ENCODE results near the gene CACNA2D4.

Gene CACNA2D4

DNA sequence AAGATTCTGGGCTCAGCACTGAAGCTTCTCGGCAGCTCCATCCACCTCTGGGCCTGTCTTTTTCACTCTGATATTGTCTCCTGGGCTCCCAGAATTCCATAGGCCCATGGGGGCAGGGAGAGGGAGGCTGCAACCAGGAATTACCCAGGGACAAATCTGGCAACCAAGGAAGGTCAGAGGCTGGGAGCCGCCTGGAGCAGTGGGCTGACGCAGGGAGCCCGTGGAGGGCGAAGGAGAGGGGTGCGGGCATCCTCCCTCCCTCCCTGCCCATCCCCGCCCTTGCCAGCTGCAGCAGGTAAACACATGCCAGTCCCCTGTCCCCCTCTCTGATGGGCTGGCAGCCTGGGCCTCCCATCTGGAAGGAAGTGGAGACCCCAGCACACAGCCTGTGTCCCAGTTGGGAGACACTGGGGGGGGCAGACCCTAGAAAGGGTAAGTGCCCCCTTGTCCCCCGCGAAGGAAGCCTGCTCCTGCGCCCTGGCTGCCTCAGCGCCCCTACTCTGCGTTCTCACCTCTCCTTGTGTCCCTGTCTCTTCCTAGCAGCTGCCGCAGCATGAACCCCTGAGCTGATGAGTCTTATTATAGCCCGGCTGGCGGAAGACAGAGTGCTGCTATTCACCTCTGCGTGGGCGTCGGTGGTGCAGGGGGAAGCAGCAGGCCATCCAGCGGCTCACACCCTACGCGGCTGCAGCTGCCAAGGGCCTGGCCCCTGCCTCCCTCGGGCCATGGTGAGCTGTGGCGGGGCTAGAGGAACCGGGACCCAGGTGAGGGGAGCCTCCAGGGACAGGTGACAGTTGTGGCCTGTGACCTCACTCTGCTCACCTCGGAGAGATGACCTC lies 91.4 kb downstream of the CACNA2D4 start:
- no peak overlapping the region for H3K4me3 ChIP-seq (ENCODE audit: insufficient read depth, low read depth, low read length, poor library complexity, severe bottlenecking)
- no peaks in the 10 kb centered on the region for H3K9me3 ChIP-seq (ENCODE audit: control insufficient read depth, low read length)
- DNase-seq, result no peak
- H3K27ac ChIP-seq (ENCODE audit: insufficient read depth, low read length, poor library complexity, severe bottlenecking), result no peak overlapping the region
- no peaks in the 10 kb centered on the region for H3K36me3 ChIP-seq (ENCODE audit: control insufficient read depth, insufficient read depth, low read length)
- H3K4me1 ChIP-seq (ENCODE audit: control insufficient read depth, insufficient read depth, low read length, poor library complexity, severe bottlenecking), result no peaks in the 10 kb centered on the region
- H3K27me3 ChIP-seq (replicated peaks; ENCODE audit: control insufficient read depth, insufficient read depth, low read length, poor library complexity, severe bottlenecking), result peaks cover 12% of the 10 kb centered on the region

DNA sequence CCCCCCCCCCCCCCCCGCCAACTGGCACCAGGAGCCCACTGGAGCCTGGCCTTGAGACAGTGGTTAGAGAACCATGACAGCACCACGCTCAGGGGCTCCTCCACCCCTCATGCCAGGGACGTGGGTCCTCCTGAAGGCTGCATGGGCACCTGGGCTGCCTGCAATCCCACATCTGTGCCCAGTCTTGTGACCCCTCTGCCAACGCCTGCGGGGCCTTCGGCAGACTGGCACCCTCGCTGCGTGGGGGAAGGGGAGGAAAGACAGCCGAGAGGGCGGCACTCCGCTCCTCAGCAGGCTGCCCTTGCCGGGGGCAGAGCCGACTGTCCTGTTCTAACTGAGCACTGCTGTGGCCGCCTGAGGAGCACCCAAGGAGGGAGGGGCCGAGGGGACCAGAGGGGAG lies 92.1 kb downstream of the CACNA2D4 start:
- no peaks in the 10 kb centered on the region for H3K36me3 ChIP-seq (ENCODE audit: control insufficient read depth, insufficient read depth, low read length)
- DNase-seq, result no peak
- no peak overlapping the region for H3K27ac ChIP-seq (ENCODE audit: insufficient read depth, low read length, poor library complexity, severe bottlenecking)
- no peaks in the 10 kb centered on the region for H3K9me3 ChIP-seq (ENCODE audit: control insufficient read depth, low read length)
- no peaks in the 10 kb centered on the region for H3K4me1 ChIP-seq (ENCODE audit: control insufficient read depth, insufficient read depth, low read length, poor library complexity, severe bottlenecking)
- H3K4me3 ChIP-seq (ENCODE audit: insufficient read depth, low read depth, low read length, poor library complexity, severe bottlenecking), result no peak overlapping the region
- H3K27me3 ChIP-seq (replicated peaks; ENCODE audit: control insufficient read depth, insufficient read depth, low read length, poor library complexity, severe bottlenecking), result peaks cover 19% of the 10 kb centered on the region

DNA sequence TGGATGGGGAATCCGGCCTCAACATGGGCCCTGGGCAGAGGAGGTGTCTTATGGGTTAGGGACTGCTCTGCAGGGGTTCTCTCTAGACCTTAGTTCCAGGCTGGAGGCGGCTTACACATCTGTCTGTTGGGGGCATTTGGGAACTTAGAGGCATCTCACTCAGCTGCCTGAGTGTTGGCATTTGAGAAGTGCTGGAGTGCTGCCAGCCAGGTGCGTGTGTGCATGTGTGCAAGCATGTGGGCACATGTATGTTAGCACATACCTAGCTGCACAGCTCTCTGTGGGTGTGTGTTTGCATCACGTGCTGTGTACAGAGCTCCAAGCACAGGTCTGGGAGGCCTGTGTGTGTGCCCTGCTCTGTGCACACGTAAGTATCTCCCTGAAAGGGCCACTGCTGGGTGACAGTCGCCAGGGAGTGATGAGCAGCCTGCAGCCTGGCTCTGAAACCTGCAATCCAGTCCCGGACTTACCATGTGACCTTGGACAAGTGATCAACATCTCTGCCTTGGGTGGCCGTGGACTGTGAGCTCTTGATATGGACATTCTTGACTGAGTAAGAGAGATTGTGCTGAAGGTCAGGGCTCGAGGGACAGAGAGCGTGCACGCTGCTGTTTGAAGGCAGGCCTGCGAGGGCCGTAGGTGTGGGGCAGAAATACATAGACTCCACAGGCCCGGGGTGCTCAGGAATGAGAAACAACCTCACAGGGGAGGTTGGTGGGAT lies 92.9 kb downstream of the CACNA2D4 start:
- Histone ChIP-seq H3K36me3 (ENCODE audit: control insufficient read depth, insufficient read depth, low read length) (no peaks in the 10 kb centered on the region), H3K4me1 (ENCODE audit: control insufficient read depth, insufficient read depth, low read length, poor library complexity, severe bottlenecking) (no peaks in the 10 kb centered on the region), H3K4me3 (ENCODE audit: insufficient read depth, low read depth, low read length, poor library complexity, severe bottlenecking) (no peak overlapping the region), H3K27me3 (replicated peaks; ENCODE audit: control insufficient read depth, insufficient read depth, low read length, poor library complexity, severe bottlenecking) (peaks cover 12% of the 10 kb centered on the region), H3K9me3 (ENCODE audit: control insufficient read depth, low read length) (no peaks in the 10 kb centered on the region), H3K27ac (ENCODE audit: insufficient read depth, low read length, poor library complexity, severe bottlenecking) (no peak overlapping the region)
- no peak for DNase-seq

DNA sequence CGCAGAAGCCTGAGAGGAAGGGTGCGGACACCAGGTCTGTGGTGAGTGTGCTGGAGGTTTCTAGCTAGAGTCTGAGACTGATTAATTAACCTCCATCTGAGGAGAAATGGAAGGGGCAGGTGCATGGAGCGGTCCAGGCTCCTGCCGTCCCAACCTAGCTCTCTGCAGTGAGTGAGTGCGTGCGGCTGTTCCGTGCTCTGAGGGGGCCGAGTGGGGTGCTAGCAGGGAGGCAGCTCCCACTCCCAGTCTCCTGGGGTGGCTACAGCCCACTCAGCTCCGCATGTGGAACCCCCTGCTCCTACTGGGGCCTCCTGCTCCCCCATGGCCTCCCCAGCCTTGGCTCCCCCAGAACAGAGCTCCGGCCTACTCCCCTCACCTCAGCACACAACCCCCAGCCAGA lies 95.2 kb downstream of the CACNA2D4 start:
- Histone ChIP-seq H3K4me3 (ENCODE audit: insufficient read depth, low read depth, low read length, poor library complexity, severe bottlenecking) (no peak overlapping the region), H3K27me3 (replicated peaks; ENCODE audit: control insufficient read depth, insufficient read depth, low read length, poor library complexity, severe bottlenecking) (peaks cover 8% of the 10 kb centered on the region), H3K4me1 (ENCODE audit: control insufficient read depth, insufficient read depth, low read length, poor library complexity, severe bottlenecking) (no peaks in the 10 kb centered on the region), H3K9me3 (ENCODE audit: control insufficient read depth, low read length) (no peaks in the 10 kb centered on the region), H3K27ac (ENCODE audit: insufficient read depth, low read length, poor library complexity, severe bottlenecking) (no peak overlapping the region), H3K36me3 (ENCODE audit: control insufficient read depth, insufficient read depth, low read length) (no peaks in the 10 kb centered on the region)
- no peak for DNase-seq

GRCh38 chr12:1822699-1823098 lies 95.8 kb downstream of the CACNA2D4 start:
- no peak for DNase-seq
- H3K9me3 ChIP-seq (ENCODE audit: control insufficient read depth, low read length), result no peaks in the 10 kb centered on the region
- H3K4me1 ChIP-seq (ENCODE audit: control insufficient read depth, insufficient read depth, low read length, poor library complexity, severe bottlenecking), result no peaks in the 10 kb centered on the region
- H3K27ac ChIP-seq (ENCODE audit: insufficient read depth, low read length, poor library complexity, severe bottlenecking), result no peak overlapping the region
- H3K4me3 ChIP-seq (ENCODE audit: insufficient read depth, low read depth, low read length, poor library complexity, severe bottlenecking), result no peak overlapping the region
- peaks cover 8% of the 10 kb centered on the region for H3K27me3 ChIP-seq (replicated peaks; ENCODE audit: control insufficient read depth, insufficient read depth, low read length, poor library complexity, severe bottlenecking)
- no peaks in the 10 kb centered on the region for H3K36me3 ChIP-seq (ENCODE audit: control insufficient read depth, insufficient read depth, low read length)

DNA sequence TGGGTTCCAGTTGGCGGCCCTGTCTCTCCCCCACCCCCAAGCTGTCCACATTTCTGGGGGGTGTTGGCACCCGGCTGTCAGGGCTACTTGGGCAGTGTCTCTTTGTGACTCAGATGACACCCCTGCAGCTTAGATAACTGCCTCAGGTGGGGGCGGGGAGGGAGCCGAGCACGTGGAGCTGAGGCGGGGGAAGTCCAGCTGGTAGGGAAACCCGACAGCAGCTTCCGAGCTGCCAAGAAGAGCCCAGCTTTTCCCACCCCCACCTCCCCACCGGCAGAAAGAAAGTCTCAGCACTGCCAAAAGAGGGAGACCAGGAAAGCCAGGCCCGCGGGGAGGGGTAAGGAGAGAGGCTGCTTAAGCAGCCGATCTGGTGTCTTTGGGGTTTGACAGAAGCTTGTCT lies 96.6 kb downstream of the CACNA2D4 start:
- no peaks in the 10 kb centered on the region for H3K36me3 ChIP-seq (ENCODE audit: control insufficient read depth, insufficient read depth, low read length)
- H3K9me3 ChIP-seq (ENCODE audit: control insufficient read depth, low read length), result no peaks in the 10 kb centered on the region
- H3K4me1 ChIP-seq (ENCODE audit: control insufficient read depth, insufficient read depth, low read length, poor library complexity, severe bottlenecking), result no peaks in the 10 kb centered on the region
- DNase-seq, result no peak
- no peak overlapping the region for H3K27ac ChIP-seq (ENCODE audit: insufficient read depth, low read length, poor library complexity, severe bottlenecking)
- peaks cover 8% of the 10 kb centered on the region for H3K27me3 ChIP-seq (replicated peaks; ENCODE audit: control insufficient read depth, insufficient read depth, low read length, poor library complexity, severe bottlenecking)
- no peak overlapping the region for H3K4me3 ChIP-seq (ENCODE audit: insufficient read depth, low read depth, low read length, poor library complexity, severe bottlenecking)

GRCh38 chr12:1820896-1821291 lies 97.6 kb downstream of the CACNA2D4 start:
- Histone ChIP-seq H3K27me3 (replicated peaks; ENCODE audit: control insufficient read depth, insufficient read depth, low read length, poor library complexity, severe bottlenecking) (peaks cover 8% of the 10 kb centered on the region), H3K9me3 (ENCODE audit: control insufficient read depth, low read length) (no peaks in the 10 kb centered on the region), H3K4me1 (ENCODE audit: control insufficient read depth, insufficient read depth, low read length, poor library complexity, severe bottlenecking) (no peaks in the 10 kb centered on the region), H3K27ac (ENCODE audit: insufficient read depth, low read length, poor library complexity, severe bottlenecking) (no peak overlapping the region), H3K4me3 (ENCODE audit: insufficient read depth, low read depth, low read length, poor library complexity, severe bottlenecking) (no peak overlapping the region), H3K36me3 (ENCODE audit: control insufficient read depth, insufficient read depth, low read length) (no peaks in the 10 kb centered on the region)
- DNase-seq, result no peak

DNA sequence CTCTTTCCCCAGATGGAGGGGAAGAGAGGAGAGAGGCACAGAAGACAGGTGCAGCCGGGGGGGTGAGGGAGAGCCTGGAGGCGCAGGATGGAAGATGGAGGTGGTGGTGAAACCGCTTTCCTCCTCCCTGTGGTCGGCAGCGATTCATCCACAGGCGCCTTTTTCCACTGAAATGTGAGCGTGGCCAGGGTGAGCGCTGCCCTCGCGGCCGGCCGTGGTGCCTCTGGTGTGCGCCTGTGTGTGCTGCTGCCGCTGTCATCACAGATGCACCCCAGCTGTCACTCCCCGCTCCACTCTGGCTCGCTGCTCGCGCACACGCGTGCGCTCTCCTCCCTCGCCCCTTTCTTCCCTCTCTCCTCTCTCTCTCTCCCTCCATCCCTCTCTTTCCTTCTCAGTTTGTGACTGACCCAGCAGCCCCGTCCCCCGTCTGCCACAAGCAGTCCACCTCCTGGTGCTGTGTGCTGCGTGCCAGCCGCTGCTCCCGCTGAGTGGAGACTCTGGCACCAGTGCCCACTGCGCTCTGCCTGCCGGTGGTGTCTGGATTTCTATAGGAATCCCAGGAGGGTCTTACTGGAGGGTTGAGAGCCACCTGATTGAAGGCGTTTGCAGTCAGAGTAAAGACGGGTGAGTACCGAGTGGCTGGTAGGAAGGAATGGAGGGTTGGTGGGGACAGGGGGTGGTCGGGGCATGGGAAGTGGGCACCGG lies 98.1 kb downstream of the CACNA2D4 start, which contains the start of gene LRTM2:
LRTM2 (plus strand) TSS at position 375 of the 705 bp plus-strand sequence. CDS start 7,584 bp downstream, outside the sequence.
- H3K27ac ChIP-seq (ENCODE audit: insufficient read depth, low read length, poor library complexity, severe bottlenecking), result no peak within 1 kb of the TSS
- peaks cover 8% of the 10 kb centered on the region for H3K27me3 ChIP-seq (replicated peaks; ENCODE audit: control insufficient read depth, insufficient read depth, low read length, poor library complexity, severe bottlenecking)
- H3K4me3 ChIP-seq (ENCODE audit: insufficient read depth, low read depth, low read length, poor library complexity, severe bottlenecking), result no peak within 1 kb of the TSS
- H3K4me1 ChIP-seq (ENCODE audit: control insufficient read depth, insufficient read depth, low read length, poor library complexity, severe bottlenecking), result no peaks in the 10 kb centered on the region
- H3K36me3 ChIP-seq (ENCODE audit: control insufficient read depth, insufficient read depth, low read length), result no peaks in the 10 kb centered on the region
- no peak for DNase-seq
- H3K9me3 ChIP-seq (ENCODE audit: control insufficient read depth, low read length), result no peaks in the 10 kb centered on the region

GRCh38 chr12:1819571-1819970 lies 98.9 kb downstream of the CACNA2D4 start:
- Histone ChIP-seq H3K4me1 (ENCODE audit: control insufficient read depth, insufficient read depth, low read length, poor library complexity, severe bottlenecking) (no peaks in the 10 kb centered on the region), H3K36me3 (ENCODE audit: control insufficient read depth, insufficient read depth, low read length) (no peaks in the 10 kb centered on the region), H3K4me3 (ENCODE audit: insufficient read depth, low read depth, low read length, poor library complexity, severe bottlenecking) (no peak overlapping the region), H3K9me3 (ENCODE audit: control insufficient read depth, low read length) (no peaks in the 10 kb centered on the region), H3K27me3 (replicated peaks; ENCODE audit: control insufficient read depth, insufficient read depth, low read length, poor library complexity, severe bottlenecking) (peaks cover 8% of the 10 kb centered on the region), H3K27ac (ENCODE audit: insufficient read depth, low read length, poor library complexity, severe bottlenecking) (no peak overlapping the region)
- DNase-seq, result no peak

DNA sequence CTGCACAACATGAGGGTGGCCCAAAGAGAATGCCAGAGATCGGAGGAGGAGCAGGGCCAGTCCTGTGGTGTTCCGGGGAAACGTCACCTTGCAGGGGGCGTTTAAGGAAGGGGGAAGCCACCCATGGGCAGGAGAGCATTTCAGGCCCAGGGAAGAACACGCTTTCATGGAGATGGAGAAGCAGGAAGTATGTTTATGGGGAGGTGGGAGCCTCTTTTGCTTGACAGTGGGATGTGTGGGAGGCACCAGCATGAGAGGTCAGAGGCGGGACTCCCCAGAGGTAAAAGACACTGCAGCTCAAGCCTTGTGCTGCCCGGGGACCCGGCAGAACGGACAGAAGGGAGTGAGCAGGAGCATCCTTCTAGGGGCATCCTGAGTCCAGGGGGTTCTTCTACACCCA lies 99.4 kb downstream of the CACNA2D4 start:
- Histone ChIP-seq H3K4me1 (ENCODE audit: control insufficient read depth, insufficient read depth, low read length, poor library complexity, severe bottlenecking) (no peaks in the 10 kb centered on the region), H3K27ac (ENCODE audit: insufficient read depth, low read length, poor library complexity, severe bottlenecking) (no peak overlapping the region), H3K9me3 (ENCODE audit: control insufficient read depth, low read length) (no peaks in the 10 kb centered on the region), H3K27me3 (replicated peaks; ENCODE audit: control insufficient read depth, insufficient read depth, low read length, poor library complexity, severe bottlenecking) (peaks cover 8% of the 10 kb centered on the region), H3K36me3 (ENCODE audit: control insufficient read depth, insufficient read depth, low read length) (no peaks in the 10 kb centered on the region), H3K4me3 (ENCODE audit: insufficient read depth, low read depth, low read length, poor library complexity, severe bottlenecking) (no peak overlapping the region)
- no peak for DNase-seq
